H9 (cell line): ENCODE results near the gene UCP1. TPM values are rescaled to one million over a fixed set of nuclear protein-coding genes. Genes with fewer than 3 reads are reported as not detected.

Experiments used
- DNase-seq: peaks from one replicate; pipeline ENCODE4 v3.0.0-alpha.2; 2017
- H2AFZ ChIP-seq: one replicate; pipeline ENCODE4 v1.6.1; 2013; ENCODE audit warnings: mild to moderate bottlenecking, low read length, control low read depth, moderate library complexity
- H2AK5ac ChIP-seq: 2 replicates; pipeline ENCODE4 v1.6.1; 2013; ENCODE audit warnings: low read length, control low read depth, mixed read lengths; ENCODE audit not compliant: insufficient read length
- H2BK120ac ChIP-seq: one replicate; pipeline ENCODE4 v1.6.1; 2013; ENCODE audit warnings: low read depth, mild to moderate bottlenecking, low read length, control low read depth, inconsistent platforms; ENCODE audit not compliant: poor library complexity, severe bottlenecking
- H2BK12ac ChIP-seq: 2 replicates; pipeline ENCODE4 v1.6.1; 2013; ENCODE audit warnings: low read length, control low read depth, mixed read lengths, low read depth; ENCODE audit not compliant: insufficient read length
- H2BK15ac ChIP-seq: 2 replicates; pipeline ENCODE4 v1.6.1; 2013; ENCODE audit warnings: low read depth, low read length, control low read depth
- H2BK20ac ChIP-seq: one replicate; pipeline ENCODE4 v1.6.1; 2013; ENCODE audit warnings: low read depth, mild to moderate bottlenecking, low read length, control low read depth, inconsistent platforms; ENCODE audit not compliant: poor library complexity, severe bottlenecking
- H2BK5ac ChIP-seq: 2 replicates; pipeline ENCODE4 v1.6.1; 2013; ENCODE audit warnings: low read length, control low read depth, mixed read lengths; ENCODE audit not compliant: insufficient read length
- H3K14ac ChIP-seq: 2 replicates; pipeline ENCODE4 v1.6.1; 2013; ENCODE audit warnings: low read length, control low read depth; ENCODE audit not compliant: insufficient read depth
- H3K18ac ChIP-seq: 2 replicates; pipeline ENCODE4 v1.6.1; 2013; ENCODE audit warnings: low read depth, mild to moderate bottlenecking, mixed read lengths, low read length, control low read depth; ENCODE audit not compliant: insufficient read length
- H3K23ac ChIP-seq: 2 replicates; pipeline ENCODE4 v1.6.1; 2013; ENCODE audit warnings: low read length, control low read depth, mixed read lengths, low read depth; ENCODE audit not compliant: insufficient read length
- H3K23me2 ChIP-seq: 2 replicates; pipeline ENCODE4 v1.6.1; 2013; ENCODE audit warnings: low read depth, mild to moderate bottlenecking, mixed read lengths, low read length, control low read depth; ENCODE audit not compliant: insufficient read length, poor library complexity, severe bottlenecking
- H3K27ac ChIP-seq: 2 replicates; pipeline ENCODE4 v1.5.1; 2013; ENCODE audit warnings: low read length, control low read depth, mixed read lengths, low read depth; ENCODE audit not compliant: insufficient read length
- H3K27me3 ChIP-seq: 2 replicates; pipeline ENCODE4 v1.6.1; 2013; ENCODE audit warnings: low read length, control low read depth, inconsistent platforms; ENCODE audit not compliant: insufficient read depth
- H3K4ac ChIP-seq: 2 replicates; pipeline ENCODE4 v1.6.1; 2013; ENCODE audit warnings: low read depth, mild to moderate bottlenecking, control low read depth, inconsistent platforms, low read length, moderate library complexity
- H3K4me1 ChIP-seq: 2 replicates; pipeline ENCODE4 v1.6.1; 2013; ENCODE audit warnings: low read length, control low read depth, inconsistent platforms; ENCODE audit not compliant: insufficient read depth
- H3K4me2 ChIP-seq: 2 replicates; pipeline ENCODE4 v1.6.1; 2013; ENCODE audit warnings: low read length, control low read depth, mixed read lengths; ENCODE audit not compliant: insufficient read length, insufficient read depth
- H3K56ac ChIP-seq: 2 replicates; pipeline ENCODE4 v1.6.1; 2013; ENCODE audit warnings: low read depth, mild to moderate bottlenecking, mixed read lengths, low read length, control low read depth; ENCODE audit not compliant: insufficient read length
- H3K79me1 ChIP-seq: 2 replicates; pipeline ENCODE4 v1.6.1; 2013; ENCODE audit warnings: low read depth, mild to moderate bottlenecking, moderate library complexity, low read length, control low read depth, inconsistent platforms; ENCODE audit not compliant: insufficient read depth, poor library complexity, severe bottlenecking
- H3K79me2 ChIP-seq: 2 replicates; pipeline ENCODE4 v1.6.1; 2013; ENCODE audit warnings: low read length, control low read depth, inconsistent platforms; ENCODE audit not compliant: insufficient read depth
- H3K9ac ChIP-seq: 2 replicates; pipeline ENCODE4 v1.6.1; 2013; ENCODE audit warnings: low read length, control low read depth, mixed read lengths; ENCODE audit not compliant: insufficient read length; ENCODE audit errors: extremely low read depth
- H3K9me3 ChIP-seq: one replicate; pipeline ENCODE4 v1.6.1; 2013; ENCODE audit warnings: low read depth, low read length, inconsistent platforms; ENCODE audit not compliant: control insufficient read depth
- H3T11ph ChIP-seq: one replicate; pipeline ENCODE4 v1.6.1; 2013; ENCODE audit warnings: mild to moderate bottlenecking, low read length, control low read depth, inconsistent platforms
- H4K20me1 ChIP-seq: one replicate; pipeline ENCODE4 v1.6.1; 2013; ENCODE audit not compliant: control insufficient read depth, insufficient read length, insufficient read depth
- H4K5ac ChIP-seq: 2 replicates; pipeline ENCODE4 v1.6.1; 2013; ENCODE audit warnings: low read depth, mild to moderate bottlenecking, mixed read lengths, low read length, control low read depth; ENCODE audit not compliant: insufficient read length
- H4K8ac ChIP-seq: replicated peaks from 2 replicates; pipeline ENCODE4 v1.6.1; 2013; ENCODE audit warnings: low read length, control low read depth, mixed read lengths, low read depth; ENCODE audit not compliant: insufficient read length
- H4K91ac ChIP-seq: 2 replicates; pipeline ENCODE4 v1.6.1; 2013; ENCODE audit warnings: low read depth, mild to moderate bottlenecking, moderate library complexity, mixed read lengths, low read length, control low read depth; ENCODE audit not compliant: insufficient read length
- H3K27ac Mint-ChIP-seq, 3 experiments: 2 replicates in 2 of 3; 3 replicates in 1 of 3; pipeline ENCODE4 v1.8.0; 2020 to 2021; ENCODE audit warnings: mixed read lengths in 3 of 3, mild to moderate bottlenecking in 1 of 3, moderate library complexity in 1 of 3
- H3K27me3 Mint-ChIP-seq: 2 replicates; pipeline ENCODE4 v1.8.0; 2021; ENCODE audit warnings: low read depth, mild to moderate bottlenecking, moderate library complexity, mixed read lengths
- H3K36me3 Mint-ChIP-seq, 3 experiments: 2 replicates in 2 of 3; 3 replicates in 1 of 3; pipeline ENCODE4 v1.8.0; 2020 to 2021; ENCODE audit warnings: low read depth in 3 of 3, mixed read lengths in 3 of 3; ENCODE audit not compliant: insufficient read depth in 1 of 3
- H3K4me1 Mint-ChIP-seq, 2 experiments: 2 replicates each; pipeline ENCODE4 v1.8.0; 2020; ENCODE audit warnings: mixed read lengths in 2 of 2
- H3K4me3 Mint-ChIP-seq, 2 experiments: 2 replicates in 1 of 2; 3 replicates in 1 of 2; pipeline ENCODE4 v1.8.0; 2020 to 2021; ENCODE audit warnings: mild to moderate bottlenecking in 2 of 2, mixed read lengths in 2 of 2, moderate library complexity in 1 of 2
- H3K9me3 Mint-ChIP-seq, 2 experiments: 2 replicates in 1 of 2; 3 replicates in 1 of 2; pipeline ENCODE4 v1.8.0; 2020; ENCODE audit warnings: mild to moderate bottlenecking in 2 of 2, mixed read lengths in 2 of 2, moderate library complexity in 1 of 2
- WGBS: extraction: QIAGEN DNeasy Blood & Tissue Kit; methylation state at CpG from one replicate; pipeline ENCODE4 v1.1.7; 2013; ENCODE audit warnings: missing lambda C conversion rate, low lambda C conversion rate, mixed read lengths; ENCODE audit not compliant: insufficient read length; ENCODE audit errors: extremely low coverage; 5-methylcytosine and 5-hydroxymethylcytosine counted together
- total RNA-seq: library from RNA; stranded (reverse); gene quantifications from 2 replicates; pipeline ENCODE4 v1.2.1, GENCODE V29; 2021
- TF ChIP-seq, protein P1 (sequence below): fragments of 200-600 bp; sonication (generic); conservative IDR thresholded peaks from 3 replicates; pipeline ENCODE4 v1.8.0; 2021; ENCODE audit warnings: antibody characterized with exemption, mild to moderate bottlenecking

The UCP1 gene
- total RNA-seq, 1 experiment from 2014 or later, result not detected

DNA sequence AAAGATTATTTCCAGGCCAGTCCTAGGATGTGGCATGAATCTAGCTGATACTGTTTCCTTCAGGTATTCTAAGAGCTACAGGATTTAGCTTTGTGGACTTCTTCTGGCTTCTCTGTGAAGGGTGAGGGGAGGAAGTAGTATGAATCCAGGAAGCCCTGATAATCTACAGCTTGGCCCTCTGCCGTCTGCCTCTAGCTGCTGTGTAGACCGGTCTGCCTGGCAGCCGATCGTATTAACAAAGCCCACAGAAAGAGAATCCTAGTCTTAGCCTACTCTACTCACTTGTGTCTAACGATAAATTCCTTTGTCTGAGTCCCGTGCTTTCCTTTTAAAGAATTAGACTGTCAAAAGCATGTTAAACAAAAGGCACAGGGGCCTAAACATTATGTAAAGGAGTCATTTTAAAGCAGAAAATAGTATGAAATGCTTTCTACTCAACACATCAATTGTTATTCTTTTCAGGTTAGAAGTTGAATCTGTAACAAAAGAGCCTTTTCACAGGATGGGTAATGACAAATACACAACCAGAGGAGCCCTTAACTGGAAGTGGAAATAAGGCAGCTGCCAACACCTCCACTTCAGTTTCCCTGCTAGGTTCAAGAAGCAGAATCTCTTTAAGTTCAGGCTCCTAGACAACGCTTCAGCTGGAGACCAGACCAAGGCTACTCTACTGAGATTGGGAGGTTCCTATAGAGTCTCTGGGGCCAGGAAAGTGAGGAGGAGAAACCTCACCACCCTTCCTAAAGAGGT, 48.9 kb upstream of the UCP1 start:
- Histone ChIP-seq H3K27me3 (no peaks in the 10 kb centered on the region), H4K20me1 (no peaks in the 10 kb centered on the region), H2BK15ac (no peak overlapping the region), H3K14ac (no peak overlapping the region), H2BK120ac (no peak overlapping the region), H3K9me3 (no peaks in the 10 kb centered on the region), H3K79me2 (no peaks in the 10 kb centered on the region), H2AFZ (no peak overlapping the region), H3K27ac (no peak overlapping the region), H2BK5ac (no peak overlapping the region), H4K8ac (no peak overlapping the region), H3K23ac (no peak overlapping the region), H3K79me1 (no peaks in the 10 kb centered on the region), H3T11ph (no peak overlapping the region), H3K4me2 (no peak overlapping the region), H3K4ac (no peak overlapping the region), H2BK12ac (no peak overlapping the region), H2BK20ac (no peak overlapping the region), H3K4me1 (no peaks in the 10 kb centered on the region; the same call in 1 of the 2 replicates), H4K5ac (no peak overlapping the region), H4K91ac (no peak overlapping the region), H2AK5ac (no peak overlapping the region), H3K23me2 (no peaks in the 10 kb centered on the region), H3K56ac (no peak overlapping the region), H3K9ac (no peak overlapping the region), H3K18ac (no peak overlapping the region)
- Mint-ChIP-seq H3K4me3 (no peak overlapping the region), H3K27me3 (peaks cover 5% of the 10 kb centered on the region), H3K9me3 (no peaks in the 10 kb centered on the region), H3K27ac (no peak overlapping the region; a peak in 1 of 7 replicates), H3K4me1 (peaks cover 0 to 8% of the 10 kb centered on the region in 2 experiments; a peak in 3 of 4 replicates), H3K36me3 (no peaks in the 10 kb centered on the region)
- TF ChIP-seq, protein P1, sequence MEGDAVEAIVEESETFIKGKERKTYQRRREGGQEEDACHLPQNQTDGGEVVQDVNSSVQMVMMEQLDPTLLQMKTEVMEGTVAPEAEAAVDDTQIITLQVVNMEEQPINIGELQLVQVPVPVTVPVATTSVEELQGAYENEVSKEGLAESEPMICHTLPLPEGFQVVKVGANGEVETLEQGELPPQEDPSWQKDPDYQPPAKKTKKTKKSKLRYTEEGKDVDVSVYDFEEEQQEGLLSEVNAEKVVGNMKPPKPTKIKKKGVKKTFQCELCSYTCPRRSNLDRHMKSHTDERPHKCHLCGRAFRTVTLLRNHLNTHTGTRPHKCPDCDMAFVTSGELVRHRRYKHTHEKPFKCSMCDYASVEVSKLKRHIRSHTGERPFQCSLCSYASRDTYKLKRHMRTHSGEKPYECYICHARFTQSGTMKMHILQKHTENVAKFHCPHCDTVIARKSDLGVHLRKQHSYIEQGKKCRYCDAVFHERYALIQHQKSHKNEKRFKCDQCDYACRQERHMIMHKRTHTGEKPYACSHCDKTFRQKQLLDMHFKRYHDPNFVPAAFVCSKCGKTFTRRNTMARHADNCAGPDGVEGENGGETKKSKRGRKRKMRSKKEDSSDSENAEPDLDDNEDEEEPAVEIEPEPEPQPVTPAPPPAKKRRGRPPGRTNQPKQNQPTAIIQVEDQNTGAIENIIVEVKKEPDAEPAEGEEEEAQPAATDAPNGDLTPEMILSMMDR, result no peak
- no peak for DNase-seq
- WGBS, result no CpG with 5 or more reads among the region's 7 CpGs
